Measurements from ENCODE around the gene PARP11.

PARP11 gene, protein sequence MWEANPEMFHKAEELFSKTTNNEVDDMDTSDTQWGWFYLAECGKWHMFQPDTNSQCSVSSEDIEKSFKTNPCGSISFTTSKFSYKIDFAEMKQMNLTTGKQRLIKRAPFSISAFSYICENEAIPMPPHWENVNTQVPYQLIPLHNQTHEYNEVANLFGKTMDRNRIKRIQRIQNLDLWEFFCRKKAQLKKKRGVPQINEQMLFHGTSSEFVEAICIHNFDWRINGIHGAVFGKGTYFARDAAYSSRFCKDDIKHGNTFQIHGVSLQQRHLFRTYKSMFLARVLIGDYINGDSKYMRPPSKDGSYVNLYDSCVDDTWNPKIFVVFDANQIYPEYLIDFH

DNA sequence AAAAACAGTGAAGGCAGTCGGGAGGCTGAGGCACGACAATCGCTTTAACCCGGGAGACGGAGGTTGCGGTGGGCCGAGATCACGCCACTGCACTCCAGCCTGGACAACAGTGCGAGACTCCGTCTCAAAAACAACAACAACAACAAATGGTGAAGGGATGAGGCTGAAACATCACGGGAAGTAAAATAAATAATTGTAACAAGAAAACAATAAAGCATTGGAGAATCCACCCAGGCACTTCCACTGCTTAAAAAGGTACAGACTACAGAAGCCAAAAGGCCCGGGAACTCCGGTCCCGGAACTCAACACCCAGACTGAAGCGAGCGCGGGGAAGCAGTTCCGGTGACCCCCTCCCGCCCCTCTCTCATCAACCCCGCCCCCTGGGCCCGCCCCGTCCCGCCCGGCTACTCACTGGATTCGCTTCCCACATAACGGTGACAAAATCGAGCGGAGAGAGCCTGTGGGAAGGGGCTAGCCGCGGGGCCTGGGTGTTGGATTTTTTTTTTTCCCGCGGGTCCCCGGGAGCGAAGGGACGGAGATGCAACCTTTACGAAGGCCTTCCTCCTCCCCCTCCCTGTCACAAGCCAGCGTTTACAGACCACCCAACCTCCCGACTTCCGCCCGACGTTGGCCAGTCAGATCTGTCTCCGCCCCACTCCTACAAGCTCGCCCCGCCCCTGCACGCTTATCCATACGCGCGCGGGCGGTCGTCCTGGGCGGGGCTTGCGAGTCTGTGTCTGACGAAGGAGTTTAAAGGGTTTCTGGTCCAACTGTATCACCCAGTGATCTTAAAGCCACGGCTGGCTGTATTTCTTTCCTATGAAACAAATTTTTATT is at the start of gene PARP11:
PARP11 (minus strand) TSS at position 600 of the 837 bp plus-strand sequence; CDS start at position 430, 170 bp downstream.
- DNase-seq, result peak; percentile 82 to 98

DNA sequence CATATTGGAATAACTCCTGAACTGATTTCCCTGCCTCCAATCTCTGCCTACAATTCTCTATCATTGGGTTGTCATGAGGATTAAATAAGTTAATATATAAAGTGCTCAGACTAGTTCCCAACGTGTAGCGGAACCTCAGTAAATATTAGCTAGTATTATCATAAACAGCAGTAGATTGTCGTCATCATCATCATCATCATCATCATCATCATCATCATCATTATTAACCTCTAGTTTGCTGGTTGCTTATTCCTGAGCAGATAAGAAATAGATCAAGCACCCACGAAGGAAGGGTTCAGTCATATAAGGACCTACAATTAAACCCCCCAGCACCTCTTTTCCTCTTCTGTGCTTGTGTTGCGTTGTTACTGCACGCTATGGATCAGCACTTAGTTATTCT is 48.8 kb upstream of the PARP11 start:
- DNase-seq, result no peak

DNA sequence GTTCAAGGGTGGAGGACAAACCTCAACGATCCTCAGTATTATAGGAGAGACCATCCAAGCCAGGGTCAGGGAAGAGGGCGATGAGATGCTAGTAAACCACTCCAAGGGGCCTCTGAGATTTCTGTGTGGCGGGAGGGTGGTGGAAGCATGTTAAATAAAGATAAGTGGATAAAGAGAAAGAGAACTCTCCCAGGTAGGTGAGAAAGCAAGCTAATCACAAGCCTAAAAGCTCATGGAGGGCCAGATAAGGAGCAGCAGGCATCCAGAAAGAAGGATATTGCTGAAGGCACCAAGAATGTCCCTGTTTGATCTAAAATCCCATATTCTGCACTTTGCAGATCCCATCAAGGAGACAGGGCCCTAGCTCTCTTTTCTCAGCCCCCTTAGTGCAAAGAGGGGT is 48.3 kb upstream of the PARP11 start:
- DNase-seq, result no peak

DNA sequence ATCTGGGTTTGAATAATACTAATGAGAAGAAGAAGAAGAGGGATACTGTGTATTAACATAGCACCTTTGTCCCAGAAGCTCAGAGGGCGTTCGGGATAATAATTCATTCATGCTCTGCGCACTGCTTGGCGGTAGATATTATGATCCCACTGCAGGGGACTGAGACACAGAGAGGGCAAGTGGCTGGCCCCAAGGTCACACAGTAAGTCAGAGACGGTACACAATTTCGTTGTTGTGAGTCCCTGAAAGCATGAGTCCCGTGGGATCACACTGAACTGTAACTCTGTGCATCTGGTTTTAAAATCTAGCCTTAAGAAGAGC is 47.9 kb upstream of the PARP11 start:
- DNase-seq, result no peak

DNA sequence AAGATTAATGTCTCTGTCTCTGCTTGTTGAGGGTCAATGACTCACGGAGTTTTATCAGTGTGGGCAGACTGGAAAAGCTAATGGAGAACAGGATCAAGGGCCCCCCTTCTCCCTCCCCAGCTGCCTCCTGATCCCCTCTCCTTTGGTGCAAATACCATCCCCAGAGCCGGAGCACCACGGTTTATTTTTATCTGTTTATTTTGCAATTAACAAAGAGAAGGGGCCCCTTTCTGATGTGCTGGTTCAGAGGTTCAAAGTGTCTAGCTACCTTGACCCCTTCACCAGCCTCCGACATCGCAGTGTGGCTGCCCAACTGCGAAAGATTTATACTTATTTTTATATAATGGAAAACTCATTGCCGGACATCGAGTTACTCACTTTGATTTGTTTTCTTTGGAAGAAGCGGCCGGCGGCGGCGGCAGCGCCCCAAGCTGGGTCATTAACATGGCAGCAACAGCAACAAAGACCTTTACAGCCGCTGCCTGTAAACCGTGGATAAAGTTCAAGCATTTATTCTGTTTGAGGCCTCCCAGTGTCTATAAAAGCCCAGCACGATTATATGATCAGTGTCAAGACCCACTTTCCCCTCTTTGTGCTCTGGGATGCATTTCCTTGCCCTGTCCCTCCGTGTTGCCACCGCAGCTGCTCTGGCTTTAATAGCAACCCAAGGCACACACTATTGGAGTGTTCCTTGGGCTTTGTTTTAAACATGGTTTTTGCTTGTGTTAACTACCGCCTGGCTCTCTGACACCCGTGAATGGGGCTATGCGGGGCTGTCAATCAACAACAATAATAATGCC is 47.4 kb upstream of the PARP11 start:
- no peak for DNase-seq

DNA sequence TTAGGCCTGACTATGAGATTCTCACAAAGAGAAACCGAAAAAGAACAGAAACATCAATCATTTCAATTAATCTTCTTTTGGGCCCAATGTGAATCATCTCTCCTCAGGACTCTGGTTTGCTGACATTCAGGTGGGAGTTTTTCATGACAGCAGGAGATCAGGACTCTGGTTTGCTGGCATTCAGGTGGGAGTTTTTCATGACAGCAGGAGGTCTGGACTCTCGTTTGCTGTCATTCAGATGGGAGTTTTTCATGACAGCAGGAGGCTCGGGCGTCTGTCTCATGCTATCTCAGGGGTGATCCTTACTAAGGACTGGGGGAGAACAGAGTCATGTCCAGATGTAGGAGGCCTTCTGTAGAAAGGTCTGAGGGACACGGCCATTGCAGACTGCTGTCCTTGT is 40.1 kb upstream of the PARP11 start:
- no peak for DNase-seq

DNA sequence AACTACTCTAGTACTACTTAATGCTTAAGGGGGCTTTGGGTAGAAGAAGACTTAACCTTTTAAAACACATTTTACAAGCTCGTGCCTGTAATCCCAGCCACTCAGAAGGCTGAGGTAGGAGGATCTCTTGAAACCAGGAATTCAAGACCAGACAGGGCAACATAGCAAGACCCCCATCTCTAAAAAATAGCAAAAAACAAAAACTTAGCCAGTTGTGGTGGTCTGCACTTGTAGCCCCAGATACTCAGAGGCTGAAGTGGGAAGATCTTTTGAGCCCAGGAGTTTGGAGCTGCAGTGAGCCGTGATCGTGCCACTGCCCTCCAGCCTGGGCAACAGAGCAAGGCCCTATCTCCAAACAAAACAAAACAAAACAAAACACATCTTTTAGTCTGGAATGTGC is 39.7 kb upstream of the PARP11 start:
- DNase-seq, result no peak

DNA sequence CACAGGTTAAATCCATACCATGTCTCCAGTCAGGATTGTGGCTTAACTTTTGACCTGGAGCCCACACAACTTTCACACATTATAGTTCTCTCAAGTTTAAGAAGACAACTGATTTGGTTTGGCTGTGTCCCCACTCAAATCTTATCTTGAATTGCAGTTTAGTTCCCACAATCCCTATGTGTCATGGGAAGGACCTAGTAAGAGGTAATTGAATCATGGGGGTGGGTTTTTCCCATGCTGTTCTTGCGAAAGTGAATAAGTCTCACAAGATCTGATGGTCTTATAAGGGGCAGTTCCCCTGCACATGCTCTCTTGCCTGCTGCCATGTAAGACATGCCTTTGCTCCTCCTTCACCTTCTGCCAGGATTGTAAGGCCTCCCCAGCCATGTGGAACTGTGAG is 38.2 kb upstream of the PARP11 start:
- DNase-seq, result no peak

DNA sequence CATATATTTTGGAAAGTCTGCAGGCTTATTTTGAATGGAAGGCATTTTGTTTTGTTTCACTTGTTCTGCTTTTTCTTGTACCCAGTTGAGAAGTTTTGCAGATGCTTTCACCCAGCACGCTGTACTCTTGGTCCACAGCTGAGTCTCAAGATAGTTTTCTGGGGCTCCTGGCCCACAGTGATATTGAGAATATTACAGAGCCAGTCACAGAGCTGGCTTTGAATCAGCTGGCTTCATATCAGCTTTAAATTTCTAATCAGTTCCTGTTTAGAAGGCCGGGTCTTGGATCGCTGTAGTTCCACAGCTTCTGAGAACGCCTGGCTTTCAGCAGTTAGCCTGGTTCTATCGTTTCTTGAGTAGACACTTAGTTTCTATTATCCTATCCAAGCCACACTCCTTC is 32.5 kb upstream of the PARP11 start:
- DNase-seq, result no peak

DNA sequence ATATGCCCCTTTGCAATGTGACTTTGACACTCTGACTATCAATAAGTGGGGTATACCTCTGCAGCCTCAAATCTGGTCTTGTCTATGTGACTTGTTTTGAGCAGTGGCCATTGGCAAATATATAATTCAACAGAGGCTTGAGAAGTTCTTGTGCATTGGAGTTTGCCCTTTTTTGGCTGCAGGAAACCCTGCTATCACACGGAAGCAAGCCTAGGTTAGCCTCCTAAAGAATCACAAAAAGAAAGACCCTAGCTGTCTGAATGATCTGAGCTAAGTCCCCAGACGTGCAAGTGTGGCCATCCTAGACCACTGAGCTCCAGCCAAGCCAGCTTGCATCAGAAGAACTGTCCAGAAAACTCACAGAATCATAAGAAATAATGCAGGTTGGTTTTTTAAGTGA is 31.8 kb upstream of the PARP11 start:
- DNase-seq, result no peak

DNA sequence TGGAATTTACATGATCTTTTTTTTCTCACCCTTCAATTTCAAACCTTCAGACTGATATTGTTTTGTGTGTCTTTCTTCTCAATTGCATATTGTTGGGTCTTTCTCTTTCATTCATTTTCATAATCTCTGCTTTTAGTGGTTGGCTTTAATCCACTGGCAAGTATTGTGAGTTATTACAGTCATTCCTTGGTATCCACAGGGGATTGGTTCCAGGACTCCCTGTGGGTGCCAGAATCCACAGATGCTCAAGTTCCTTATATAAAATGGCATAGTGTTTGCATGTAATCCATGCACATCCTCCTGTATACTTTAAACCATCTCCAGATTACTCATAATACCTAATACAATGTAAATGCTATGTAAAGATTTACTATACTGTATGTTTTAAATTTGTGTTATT is 29.7 kb upstream of the PARP11 start:
- no peak for DNase-seq

DNA sequence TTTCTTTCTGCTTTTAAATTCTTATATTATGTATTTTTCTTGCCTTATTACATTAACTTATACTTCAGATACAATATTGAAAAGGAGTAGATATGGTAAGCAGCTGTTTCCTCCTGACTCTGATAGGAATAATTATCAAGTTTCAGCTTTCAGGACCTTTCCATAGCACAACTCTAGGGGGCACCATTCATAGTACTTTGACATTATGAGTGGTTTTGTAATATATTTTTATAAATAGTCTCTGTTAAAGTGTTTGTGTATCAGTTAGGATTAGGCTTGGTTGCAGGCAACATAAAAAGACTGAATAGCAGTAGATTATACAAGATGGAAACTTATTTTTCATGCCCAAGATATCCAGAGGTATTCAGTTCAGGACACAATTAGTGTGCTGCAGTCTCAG is 27.9 kb upstream of the PARP11 start:
- no peak for DNase-seq

DNA sequence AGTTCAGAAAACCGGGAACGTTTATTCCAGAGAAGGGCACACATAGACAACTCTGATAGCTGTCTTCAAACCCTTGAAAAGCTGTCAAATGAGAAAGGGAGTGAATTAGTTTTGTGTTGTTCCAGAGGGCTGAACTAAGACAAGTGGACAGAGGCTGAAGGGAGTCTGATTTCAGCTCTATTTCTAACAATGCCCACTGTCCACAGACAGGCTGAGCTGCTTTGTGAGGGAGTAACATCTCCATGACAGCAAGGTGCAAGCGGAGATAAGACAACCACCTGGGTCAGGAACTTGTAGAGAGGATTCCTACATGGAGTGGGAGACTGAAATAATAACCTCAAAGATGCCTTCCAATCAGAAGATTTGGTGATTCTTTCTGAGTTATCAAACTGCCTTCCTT is 25.6 kb upstream of the PARP11 start:
- DNase-seq, result no peak

DNA sequence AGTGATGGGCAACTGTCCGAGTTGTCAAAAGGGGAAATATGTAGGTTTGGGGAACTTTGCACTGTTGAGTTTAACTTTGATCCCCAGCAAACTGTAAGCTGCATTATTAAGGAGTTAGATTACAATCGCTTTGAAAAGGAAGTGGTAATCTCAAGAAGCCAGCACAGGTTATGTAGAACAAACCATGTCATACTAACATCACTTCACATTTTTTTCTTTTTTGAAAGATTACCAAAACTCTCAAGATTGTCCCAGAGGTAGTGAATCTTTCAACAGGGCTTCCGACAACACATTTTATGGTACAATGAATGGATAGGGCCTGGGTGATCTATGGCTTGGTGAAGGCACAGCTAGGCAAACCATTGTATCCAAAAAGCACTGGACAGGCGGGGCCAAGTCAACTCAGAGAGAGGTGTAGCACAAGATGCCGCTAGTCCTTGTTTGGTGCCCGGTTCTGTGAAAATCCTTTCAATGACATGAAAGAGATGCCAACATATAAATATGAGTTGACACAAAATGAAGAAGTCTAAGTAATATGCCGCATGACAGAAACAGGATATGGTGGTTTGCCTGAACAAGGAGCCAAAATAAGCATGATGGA is 24.3 kb upstream of the PARP11 start:
- peak in 1 of 2 donors; percentile 55 for DNase-seq

DNA sequence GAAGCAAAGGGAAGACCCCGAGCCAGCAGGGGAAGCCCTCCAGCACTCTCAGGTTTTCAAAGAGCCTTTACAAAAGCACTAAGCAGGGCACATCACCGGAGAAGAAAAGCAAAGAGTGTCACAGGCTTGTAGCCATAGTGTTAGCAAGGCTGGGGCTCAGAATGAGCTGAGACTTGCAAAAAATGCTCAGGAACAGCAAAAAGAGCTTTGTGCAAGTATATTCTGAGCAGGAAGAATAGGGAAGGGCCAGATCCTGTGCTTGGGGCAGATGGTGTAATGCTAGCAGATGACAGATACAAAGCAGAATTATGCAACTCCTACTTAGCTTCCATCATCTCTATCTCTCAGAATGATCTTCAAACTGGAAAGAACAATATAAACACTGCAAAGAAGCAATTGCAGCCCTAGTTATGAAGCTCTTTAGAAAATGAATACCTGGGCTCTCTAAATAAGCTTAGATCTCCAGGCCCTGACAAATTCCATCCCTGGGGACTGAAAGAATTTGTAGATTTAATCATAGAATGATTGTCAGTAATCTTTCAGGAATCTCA is 23.7 kb upstream of the PARP11 start:
- peak in 1 of 2 donors; percentile 69 for DNase-seq

DNA sequence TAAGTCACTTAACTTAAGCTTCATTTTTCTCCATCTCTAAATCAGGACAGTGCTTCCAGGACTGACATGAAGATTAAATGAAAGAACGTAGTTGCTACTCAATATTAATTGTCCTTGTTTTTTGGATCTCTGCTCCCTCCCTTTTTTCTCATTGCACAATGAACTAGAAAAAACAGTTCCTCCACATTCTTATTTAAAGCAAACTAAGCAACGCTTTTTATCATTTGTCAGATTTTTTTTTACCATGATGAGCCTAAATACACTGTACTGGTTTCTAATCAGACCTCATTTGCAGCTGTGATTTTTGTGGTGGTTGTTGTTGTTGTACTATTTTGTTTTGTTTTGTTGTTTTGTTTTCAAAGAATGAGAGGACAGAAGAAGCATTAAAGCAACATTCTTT is 23.2 kb upstream of the PARP11 start:
- no peak for DNase-seq

DNA sequence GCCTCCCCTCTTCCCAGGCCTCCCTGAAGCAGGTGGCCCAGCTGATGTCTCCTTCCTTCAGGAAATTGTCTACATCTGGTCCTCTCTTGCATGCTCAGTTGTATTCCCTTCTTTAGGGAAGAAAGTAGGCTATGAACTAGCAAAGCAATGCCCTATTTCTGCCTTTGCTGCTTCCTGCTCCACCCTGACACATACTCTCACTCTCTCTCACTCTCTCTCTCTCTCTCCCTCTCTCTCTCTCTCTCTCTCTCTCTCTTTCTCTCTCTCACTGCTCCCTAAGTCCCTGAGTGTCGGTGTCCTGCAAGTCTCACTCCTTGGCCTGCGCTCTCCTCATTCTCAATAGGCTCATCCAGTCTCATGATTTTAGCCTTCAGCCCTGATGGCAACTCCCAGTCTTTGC is 19.4 kb upstream of the PARP11 start:
- no peak for DNase-seq

DNA sequence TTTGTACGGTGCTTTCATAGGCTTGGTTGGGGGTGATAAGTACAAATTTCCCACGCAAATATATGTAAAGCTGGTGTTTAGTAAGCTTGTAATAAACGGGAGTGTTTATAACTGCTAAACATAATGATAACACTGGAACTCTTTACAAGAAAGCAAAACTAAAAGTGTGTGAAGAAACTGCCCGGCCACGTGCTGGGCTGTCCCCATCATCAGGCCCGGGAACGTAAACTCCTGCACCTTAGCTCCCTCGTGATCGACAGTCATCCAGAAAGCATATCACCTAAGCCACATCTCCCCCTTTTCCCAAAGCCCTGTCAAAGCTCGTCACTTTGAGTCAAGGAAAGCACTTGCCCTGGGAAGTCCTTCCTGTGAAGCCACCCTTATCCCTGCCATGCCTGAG is 18.0 kb upstream of the PARP11 start:
- DNase-seq, result no peak

DNA sequence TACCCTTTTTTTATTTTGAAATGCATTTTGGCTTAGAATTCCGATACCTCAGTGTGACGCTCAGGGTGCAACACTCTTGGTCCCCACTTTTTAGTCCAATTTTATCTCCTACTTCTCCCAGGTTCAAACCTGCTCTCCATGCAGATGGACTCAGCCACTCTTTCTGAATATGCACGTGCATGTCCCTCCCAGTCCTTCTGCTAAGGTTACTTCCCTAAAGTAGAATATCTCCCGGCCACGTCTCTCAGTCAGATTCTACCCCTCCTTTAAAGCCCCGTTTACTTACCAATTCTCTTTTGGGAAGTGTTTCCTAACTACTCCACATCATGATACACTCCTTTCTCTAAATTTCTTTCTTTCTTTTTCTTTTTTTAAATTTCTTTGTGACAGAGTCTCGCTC is 15.5 kb upstream of the PARP11 start:
- peak in 1 of 2 donors; percentile 61 for DNase-seq

DNA sequence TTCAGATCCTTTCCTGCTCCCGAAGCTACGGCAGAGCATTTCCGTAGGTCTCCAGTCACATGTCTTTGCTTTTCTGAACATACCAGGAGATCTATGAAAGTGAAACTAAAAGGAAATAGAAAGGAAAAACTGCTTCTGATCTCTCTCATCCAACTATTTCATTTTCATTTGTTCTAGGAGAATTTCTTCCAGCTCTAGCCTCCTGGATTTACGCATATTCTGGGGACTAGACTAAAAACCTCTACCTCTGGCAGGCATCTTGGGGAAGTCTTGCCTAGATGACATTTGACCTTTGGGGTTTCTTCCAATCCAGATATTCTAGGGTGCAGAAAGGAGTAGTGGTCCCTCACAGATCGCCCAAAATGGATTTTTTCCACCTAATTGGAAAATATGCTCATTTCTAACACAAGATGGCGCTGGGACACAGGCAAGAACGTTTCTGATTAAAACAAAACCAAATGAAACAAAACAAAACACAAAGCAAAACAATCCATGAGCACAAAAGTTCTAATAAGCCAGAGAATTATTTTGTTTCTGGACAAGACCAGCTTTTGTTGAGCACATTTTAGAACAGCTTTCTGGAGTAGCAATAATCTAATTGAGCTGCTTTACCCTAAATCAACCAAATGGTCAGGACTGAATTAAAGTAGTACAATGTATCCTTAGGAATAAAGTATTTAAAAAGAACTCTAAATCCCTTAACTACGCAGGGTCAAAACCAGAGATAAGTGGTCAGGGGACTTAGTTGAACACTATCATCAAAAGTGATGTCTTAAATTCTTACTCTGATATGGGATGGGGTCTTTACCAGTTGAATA is 12.3 kb upstream of the PARP11 start:
- peak in 1 of 2 donors; percentile 19 for DNase-seq

DNA sequence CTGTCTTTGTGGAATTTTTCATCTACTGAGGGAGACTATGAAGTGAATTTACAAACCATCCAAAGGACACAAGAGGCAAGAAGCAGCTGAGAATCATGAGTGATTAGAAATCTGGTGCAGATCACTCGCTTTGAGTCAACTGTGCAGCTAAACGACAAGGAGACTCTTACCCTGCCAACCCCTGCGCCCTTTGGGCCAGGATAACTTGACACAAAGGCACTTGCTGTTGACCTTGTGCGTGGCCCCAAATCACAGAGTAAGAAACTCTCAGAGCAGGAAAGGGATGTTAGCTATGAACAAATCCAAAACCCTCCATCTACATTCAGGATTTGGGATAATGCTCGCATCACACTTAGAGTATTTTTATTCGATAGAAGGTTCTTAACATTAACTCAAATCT is 11.5 kb upstream of the PARP11 start:
- no peak for DNase-seq

All from bone marrow (tissue), 2 donors.